H1 (cell line): ENCODE measurements around the gene BBC3. TPM values are rescaled to one million over a fixed set of nuclear protein-coding genes. Genes with fewer than 3 reads are reported as not detected.

Source experiments
- CTCF ChIA-PET: fragments of 300-600 bp; sonication (Branson Sonifier 250); formaldehyde crosslinking; loops from one replicate; lab custom pipeline; 2021; ENCODE audit not compliant: partially characterized antibody; lab: Charles Lee
- POLR2A ChIA-PET: fragments of 300-600 bp; sonication (Branson Sonifier 250); formaldehyde crosslinking; loops from one replicate; lab custom pipeline; 2021; ENCODE audit warnings: inconsistent platforms; ENCODE audit not compliant: partially characterized antibody; lab: Charles Lee
- DNase-seq, 2 experiments: peaks; one replicate each; pipeline versions ENCODE4 v3.0.0 to v3.0.0-alpha.2; 2010 to 2022; ENCODE audit warnings: low spot score in 2 of 2, low read depth in 1 of 2, mixed read lengths in 1 of 2
- FAIRE-seq: peaks from 2 replicates; lab custom pipeline; 2011; peaks lifted over from hg19 to GRCh38; lab: Jason Lieb, UNC
- H2AFZ ChIP-seq: 2 replicates; pipeline ENCODE4 v1.8.1; 2012; ENCODE audit warnings: low read length, inconsistent platforms
- H2AK5ac ChIP-seq: 2 replicates; pipeline ENCODE4 v1.6.1; 2013; ENCODE audit warnings: low read depth, low read length
- H2BK120ac ChIP-seq: replicated peaks from 2 replicates; pipeline ENCODE3; 2013; ENCODE audit warnings: low read depth, low read length, inconsistent platforms
- H2BK12ac ChIP-seq: 2 replicates; pipeline ENCODE4 v1.6.1; 2013; ENCODE audit warnings: low read depth, low read length
- H2BK15ac ChIP-seq: 2 replicates; pipeline ENCODE4 v1.6.1; 2013; ENCODE audit warnings: low read length
- H2BK20ac ChIP-seq: 2 replicates; pipeline ENCODE4 v1.6.1; 2013; ENCODE audit warnings: low read length
- H2BK5ac ChIP-seq: 2 replicates; pipeline ENCODE4 v1.6.1; 2013; ENCODE audit warnings: low read depth, low read length
- H3K14ac ChIP-seq: 2 replicates; pipeline ENCODE4 v1.6.1; 2013; ENCODE audit warnings: inconsistent platforms; ENCODE audit not compliant: insufficient read length
- H3K18ac ChIP-seq: 2 replicates; pipeline ENCODE4 v1.6.1; 2013; ENCODE audit warnings: low read length; ENCODE audit errors: extremely low read depth
- H3K23ac ChIP-seq: 2 replicates; pipeline ENCODE4 v1.6.1; 2013; ENCODE audit warnings: inconsistent platforms; ENCODE audit not compliant: insufficient read length
- H3K23me2 ChIP-seq: 2 replicates; pipeline ENCODE4 v1.6.1; 2013; ENCODE audit warnings: low read depth, low read length
- H3K27ac ChIP-seq: 2 replicates; pipeline ENCODE4 v1.6.1; 2011; ENCODE audit warnings: low read depth, low read length, inconsistent platforms
- H3K27me3 ChIP-seq, 4 experiments: replicated peaks in 1 of 4; 1 replicate in 1 of 4; 2 replicates in 3 of 4; pipeline versions ENCODE4 v1.6.1 to v1.8.1; 2011 to 2013; ENCODE audit warnings: low read length in 3 of 4, mild to moderate bottlenecking in 3 of 4, inconsistent platforms in 2 of 4, mixed read lengths in 2 of 4, moderate library complexity in 1 of 4; ENCODE audit not compliant: control insufficient read depth in 3 of 4, insufficient read depth in 3 of 4; ENCODE audit errors: extremely low read depth in 1 of 4
- H3K36me3 ChIP-seq, 4 experiments: 2 replicates each; pipeline versions ENCODE4 v1.6.1 to v1.8.1; 2011 to 2013; ENCODE audit warnings: mild to moderate bottlenecking in 4 of 4, low read length in 3 of 4, moderate library complexity in 2 of 4, control low read depth in 1 of 4, inconsistent platforms in 1 of 4; ENCODE audit not compliant: insufficient read depth in 4 of 4, control insufficient read depth in 2 of 4
- H3K4ac ChIP-seq: replicated peaks from 2 replicates; pipeline ENCODE3; 2013; ENCODE audit warnings: low read length, low read depth, mixed read lengths, inconsistent platforms; ENCODE audit not compliant: insufficient read length
- H3K4me1 ChIP-seq, 4 experiments: replicated peaks in 1 of 4; 1 replicate in 1 of 4; 2 replicates in 3 of 4; pipeline versions ENCODE4 v1.6.1 to v1.8.1; 2011 to 2013; ENCODE audit warnings: low read length in 3 of 4, inconsistent platforms in 2 of 4, mixed read lengths in 1 of 4; ENCODE audit not compliant: insufficient read depth in 4 of 4, control insufficient read depth in 3 of 4
- H3K4me2 ChIP-seq, 2 experiments: 2 replicates each; pipeline versions ENCODE4 v1.6.1 to v1.8.1; 2011 to 2013; ENCODE audit warnings: low read depth in 2 of 2, low read length in 2 of 2, control low read depth in 1 of 2, inconsistent platforms in 1 of 2, mild to moderate bottlenecking in 1 of 2; ENCODE audit not compliant: insufficient read depth in 1 of 2
- H3K4me3 ChIP-seq, 4 experiments: fragments of 200-600, 300-600 bp in 1 of 4; sonication (generic), shearing (Covaris generic), sonication (Bioruptor Twin) in 1 of 4; 2 replicates each; pipeline versions ENCODE4 v1.5.1 to v1.8.1; 2011 to 2016; ENCODE audit warnings: low read length in 4 of 4, low read depth in 3 of 4, control low read depth in 2 of 4, inconsistent platforms in 2 of 4, mild to moderate bottlenecking in 2 of 4, mixed read lengths in 1 of 4, moderate library complexity in 1 of 4; ENCODE audit not compliant: insufficient read depth in 2 of 4; ENCODE audit errors: extremely low read depth in 1 of 4
- H3K56ac ChIP-seq: replicated peaks from 2 replicates; pipeline ENCODE3; 2013; ENCODE audit warnings: low read depth, mild to moderate bottlenecking, mixed read lengths, low read length, inconsistent platforms; ENCODE audit not compliant: insufficient read length
- H3K79me1 ChIP-seq: 2 replicates; pipeline ENCODE4 v1.6.1; 2013; ENCODE audit warnings: low read depth, low read length, control low read depth
- H3K79me2 ChIP-seq, 2 experiments: 2 replicates each; pipeline versions ENCODE4 v1.6.1 to v1.8.1; 2012 to 2013; ENCODE audit warnings: low read length in 2 of 2, mild to moderate bottlenecking in 2 of 2, inconsistent platforms in 1 of 2; ENCODE audit not compliant: insufficient read depth in 2 of 2, control insufficient read depth in 1 of 2
- H3K9ac ChIP-seq, 4 experiments: replicated peaks in 1 of 4; 1 replicate in 1 of 4; 2 replicates in 3 of 4; pipeline versions ENCODE4 v1.6.1 to v1.8.1; 2011 to 2013; ENCODE audit warnings: low read depth in 3 of 4, low read length in 3 of 4, control low read depth in 2 of 4, mild to moderate bottlenecking in 2 of 4, moderate library complexity in 2 of 4, inconsistent platforms in 1 of 4; ENCODE audit errors: extremely low read depth in 1 of 4
- H3K9me3 ChIP-seq, 2 experiments: 2 replicates each; pipeline versions ENCODE4 v1.6.1 to v1.8.1; 2012 to 2013; ENCODE audit warnings: mild to moderate bottlenecking in 2 of 2, moderate library complexity in 2 of 2, control low read depth in 1 of 2, inconsistent platforms in 1 of 2, low read depth in 1 of 2, low read length in 1 of 2, mixed read lengths in 1 of 2; ENCODE audit not compliant: insufficient read depth in 2 of 2
- H4K20me1 ChIP-seq, 2 experiments: replicated peaks in 1 of 2; 2 replicates each; pipeline versions ENCODE3 to v1.8.1; 2011 to 2013; ENCODE audit warnings: inconsistent platforms in 2 of 2, low read length in 2 of 2, mild to moderate bottlenecking in 1 of 2; ENCODE audit not compliant: insufficient read depth in 2 of 2, control insufficient read depth in 1 of 2
- H4K5ac ChIP-seq: 2 replicates; pipeline ENCODE4 v1.6.1; 2013; ENCODE audit warnings: low read length, low read depth, mixed read lengths, inconsistent platforms; ENCODE audit not compliant: insufficient read length
- H4K8ac ChIP-seq: 2 replicates; pipeline ENCODE4 v1.8.0; 2013; ENCODE audit warnings: mild to moderate bottlenecking, moderate library complexity, low read length, inconsistent platforms; ENCODE audit not compliant: insufficient read depth; ENCODE audit errors: extremely low read depth
- H4K91ac ChIP-seq: replicated peaks from 2 replicates; pipeline ENCODE3; 2013; ENCODE audit warnings: low read length, mixed read lengths, inconsistent platforms; ENCODE audit not compliant: insufficient read length
- ASH2L ChIP-seq: fragments of 200-600, 300-600 bp; sonication (generic); IDR thresholded peaks from one replicate; pipeline ENCODE4 v1.7.1; 2017; ENCODE audit warnings: low read length
- CBX5 ChIP-seq: fragments of 300-800, 300-1000 bp; sonication (generic); IDR thresholded peaks from 2 replicates; pipeline ENCODE4 v1.7.1; 2016; ENCODE audit warnings: antibody characterized with exemption, low read length, low read depth
- EP300 ChIP-seq, 2 experiments: IDR thresholded peaks; 1 replicate in 1 of 2; 2 replicates in 1 of 2; pipeline ENCODE4 v1.6.1; 2011 to 2012; ENCODE audit warnings: low read depth in 2 of 2, low read length in 2 of 2, mild to moderate bottlenecking in 2 of 2, borderline replicate concordance in 1 of 2, inconsistent platforms in 1 of 2, moderate library complexity in 1 of 2
- JUN ChIP-seq: IDR thresholded peaks from 2 replicates; pipeline ENCODE4 v1.6.1; 2011; ENCODE audit warnings: low read depth, mild to moderate bottlenecking, improper control_type of control experiment, low read length
- JUND ChIP-seq: IDR thresholded peaks from 2 replicates; pipeline ENCODE4 v1.6.1; 2011; ENCODE audit warnings: mild to moderate bottlenecking, improper control_type of control experiment, low read length
- KDM1A ChIP-seq: fragments of 200-600, 300-600 bp; sonication (generic); IDR thresholded peaks from 2 replicates; pipeline ENCODE4 v1.7.1; 2016; ENCODE audit warnings: mild to moderate bottlenecking, low read length, borderline replicate concordance
- MAFK ChIP-seq: IDR thresholded peaks from 2 replicates; pipeline ENCODE4 v1.6.1; 2012; ENCODE audit warnings: low read depth, mild to moderate bottlenecking, improper control_type of control experiment, low read length
- SIN3A ChIP-seq, 2 experiments: IDR thresholded peaks in 1 of 2; conservative IDR thresholded peaks in 1 of 2; 2 replicates each; pipeline ENCODE4 v1.6.1; 2011 to 2012; ENCODE audit warnings: low read length in 2 of 2, improper control_type of control experiment in 1 of 2, low read depth in 1 of 2, mild to moderate bottlenecking in 1 of 2
- SUZ12 ChIP-seq: fragments of 200-600 bp; sonication (generic); IDR thresholded peaks from 2 replicates; pipeline ENCODE4 v1.6.1; 2012; ENCODE audit warnings: mild to moderate bottlenecking, inconsistent platforms, low read length, moderate library complexity, mixed read lengths
- TCF12 ChIP-seq: IDR thresholded peaks from 2 replicates; pipeline ENCODE4 v1.6.1; 2011; ENCODE audit warnings: low read depth, mild to moderate bottlenecking, low read length
- WGBS, 2 experiments: shearing (Covaris generic) in 1 of 2; methylation state at CpG; one replicate each; pipeline versions ENCODE4 v1.1.6 to v1.1.7; 2013 to 2015; ENCODE audit warnings: low lambda C conversion rate in 2 of 2, mixed read lengths in 2 of 2, inconsistent platforms in 1 of 2, low coverage in 1 of 2, missing lambda C conversion rate in 1 of 2; ENCODE audit not compliant: insufficient replicate concordance in 2 of 2, insufficient coverage in 1 of 2, insufficient read length in 1 of 2; ENCODE audit errors: extremely low coverage in 1 of 2, missing lambda C conversion rate in 1 of 2; 5-methylcytosine and 5-hydroxymethylcytosine counted together
- polyA plus RNA-seq, 7 experiments: library from polyadenylated mRNA; depleted of rRNA in 3 of 7; stranded (reverse) in 5 of 7; unstranded in 2 of 7; fragments of >200 nt in 5 of 7; fragments of 200-250 nt in 2 of 7; gene quantifications; 1 replicate in 5 of 7; 2 replicates in 1 of 7; 4 replicates in 1 of 7; pipeline versions ENCODE4 v1.2.1 to v1.2.3, GENCODE V29; 2011 to 2013; ENCODE audit warnings: missing spikeins in 2 of 7, mixed read lengths in 2 of 7
- total RNA-seq: library from RNA; stranded (reverse); fragmentation: NEBNext Ultra II Directional; extraction: Animal tissue kit (Norgen Biotek cat#: 25700); gene quantifications from 2 replicates; pipeline ENCODE4 v1.2.1, GENCODE V29; 2021
- TF ChIP-seq, protein P1 (sequence below): IDR thresholded peaks from 2 replicates; pipeline ENCODE4 v1.6.1; 2011; ENCODE audit warnings: low read depth, mild to moderate bottlenecking, low read length; ENCODE audit not compliant: insufficient read depth
- TF ChIP-seq, protein P2 (sequence below): IDR thresholded peaks from 2 replicates; pipeline ENCODE4 v1.6.1; 2011; ENCODE audit warnings: low read length, improper control_type of control experiment

BBC3 gene
- total and polyA plus RNA-seq, 2 of the 8 experiments (the other 6 are each of a cell fraction or from before 2014, with no cell fraction given), result 13.2 to 21.6 TPM

DNA sequence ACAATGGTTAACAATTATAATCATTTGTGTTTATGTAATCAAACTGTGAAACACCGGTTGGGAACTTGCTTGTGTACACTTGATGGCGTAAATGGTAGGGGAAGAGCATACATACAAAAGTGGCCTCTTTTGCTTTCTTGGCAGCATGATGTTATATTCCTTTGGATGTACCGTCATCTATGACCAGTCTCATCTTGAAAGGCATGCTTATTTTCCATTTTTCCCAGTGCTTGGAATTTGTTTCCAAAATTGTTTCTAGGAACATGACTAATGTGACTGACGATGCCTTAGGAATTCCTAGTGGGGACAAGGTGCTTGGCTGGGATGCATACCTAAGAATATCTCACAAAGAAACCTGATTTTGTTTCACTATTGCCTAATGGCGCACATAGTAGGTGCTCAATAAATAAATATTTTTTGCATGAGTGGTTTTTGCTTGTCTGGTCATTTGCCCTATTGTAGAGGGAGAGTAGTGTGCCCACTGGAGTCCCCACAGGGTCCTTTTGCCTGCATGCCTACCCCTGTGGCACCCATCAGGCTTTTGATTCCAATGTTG is 54.9 kb downstream of the BBC3 start:
- H3K23ac ChIP-seq, result no peak overlapping the region
- no peak overlapping the region for H3K4me2 ChIP-seq
- DNase-seq, result no peak
- no peak overlapping the region for H4K5ac ChIP-seq
- H2BK12ac ChIP-seq, result no peak overlapping the region
- no peak overlapping the region for H2BK20ac ChIP-seq
- no peak overlapping the region for H3K18ac ChIP-seq
- no peak overlapping the region for H3K27ac ChIP-seq
- ChIA-PET POLR2A (no interaction called here), CTCF (interaction anchor here (1.5 kb wide), 1 partner anchor 68 kb away, joined by 5 read pairs; no protein-coding TSS in a partner anchor)
- H3K4ac ChIP-seq, result no peak overlapping the region
- peaks cover 7 to 18% of the 10 kb centered on the region in 2 experiments for H4K20me1 ChIP-seq
- H3K56ac ChIP-seq, result no peak overlapping the region
- no peak overlapping the region for H2BK5ac ChIP-seq
- no peak overlapping the region for H2BK15ac ChIP-seq
- H3K27me3 ChIP-seq, result no peaks in the 10 kb centered on the region
- H2BK120ac ChIP-seq, result no peak overlapping the region
- no peak overlapping the region for H3K4me3 ChIP-seq
- peaks cover 9 to 66% (median 42%) of the 10 kb centered on the region in 4 experiments for H3K36me3 ChIP-seq
- FAIRE-seq, result no peak
- no peaks in the 10 kb centered on the region for H3K9me3 ChIP-seq
- H3K79me2 ChIP-seq, result peaks cover 3 to 32% of the 10 kb centered on the region in 2 experiments; a peak in 2 of 4 replicates
- no peaks in the 10 kb centered on the region for H3K79me1 ChIP-seq
- H4K8ac ChIP-seq, result no peak overlapping the region
- no peak overlapping the region for H2AK5ac ChIP-seq
- H4K91ac ChIP-seq, result no peak overlapping the region
- H3K4me1 ChIP-seq, result no peaks in the 10 kb centered on the region
- no peak overlapping the region for H3K14ac ChIP-seq
- no peak overlapping the region for H2AFZ ChIP-seq
- no peak overlapping the region for H3K9ac ChIP-seq
- H3K23me2 ChIP-seq, result 0 out of 2 replicates have a peak, but pooled peaks cover 2% of the 10 kb centered on the region
- WGBS, 2 experiments, result 95% methylated on average over 5 of the region's 5 CpGs; no CpG with 5 or more reads in 1 of the 2 experiments
- TF ChIP-seq SUZ12 (no peak), KDM1A (no peak), EP300 (IDR thresholded peaks at IDR 0.05; ENCODE audit: borderline replicate concordance in 1 of 2, low read depth in 2 of 2, low read length in 2 of 2) (no peak), ASH2L (no peak), JUN (no peak), TCF12 (no peak), MAFK (no peak), SIN3A (conservative IDR thresholded peaks at IDR 0.05 in 1 of 2, IDR thresholded peaks at IDR 0.05 in 1 of 2; ENCODE audit: low read depth in 1 of 2, low read length in 2 of 2) (no peak), CBX5 (no peak), JUND (no peak)
- TF ChIP-seq, protein P1, sequence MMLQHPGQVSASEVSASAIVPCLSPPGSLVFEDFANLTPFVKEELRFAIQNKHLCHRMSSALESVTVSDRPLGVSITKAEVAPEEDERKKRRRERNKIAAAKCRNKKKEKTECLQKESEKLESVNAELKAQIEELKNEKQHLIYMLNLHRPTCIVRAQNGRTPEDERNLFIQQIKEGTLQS, result no peak
- TF ChIP-seq, protein P2, sequence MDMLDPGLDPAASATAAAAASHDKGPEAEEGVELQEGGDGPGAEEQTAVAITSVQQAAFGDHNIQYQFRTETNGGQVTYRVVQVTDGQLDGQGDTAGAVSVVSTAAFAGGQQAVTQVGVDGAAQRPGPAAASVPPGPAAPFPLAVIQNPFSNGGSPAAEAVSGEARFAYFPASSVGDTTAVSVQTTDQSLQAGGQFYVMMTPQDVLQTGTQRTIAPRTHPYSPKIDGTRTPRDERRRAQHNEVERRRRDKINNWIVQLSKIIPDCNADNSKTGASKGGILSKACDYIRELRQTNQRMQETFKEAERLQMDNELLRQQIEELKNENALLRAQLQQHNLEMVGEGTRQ, result no peak
